ENCODE results near the gene RGL4.

DNA sequence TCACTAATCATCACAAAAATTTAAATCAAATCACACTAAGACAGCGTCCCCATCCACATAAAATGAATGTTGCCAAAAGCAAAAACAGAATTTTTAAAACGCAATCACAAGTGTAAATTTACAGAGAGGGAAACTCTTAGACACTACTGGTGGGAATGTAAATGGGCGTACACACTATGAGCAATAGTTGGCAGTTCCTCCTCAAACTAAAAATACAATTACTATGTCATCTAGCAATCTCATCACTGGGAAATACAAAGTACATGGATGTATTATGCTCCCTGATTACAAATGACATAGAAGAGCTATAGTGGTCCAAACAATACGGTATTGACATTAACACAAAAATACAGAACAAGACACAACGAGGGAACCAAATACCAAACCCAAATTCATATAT lies 8.7 kb upstream of the RGL4 start:
- TF ChIP-seq CTCF (IDR thresholded peaks at IDR 0.05) (no peak), EZH2 (IDR thresholded peaks at IDR 0.05; ENCODE audit: borderline replicate concordance, insufficient read depth, low read depth, low read length, poor library complexity, severe bottlenecking) (no peak)

Measured in B cell (primary cell).